Measurements from ENCODE around the gene HPRT1.

The HPRT1 gene

GRCh38 chrX:134478374-134478773, 18.4 kb downstream of the HPRT1 start:
- no peak for FAIRE-seq

GRCh38 chrX:134480061-134480460, 20.1 kb downstream of the HPRT1 start:
- FAIRE-seq, result peak; percentile 11

GRCh38 chrX:134481339-134481738, 21.4 kb downstream of the HPRT1 start:
- FAIRE-seq, result no peak

GRCh38 chrX:134482371-134482770, 22.4 kb downstream of the HPRT1 start:
- no peak for FAIRE-seq

GRCh38 chrX:134484039-134484438, 24.1 kb downstream of the HPRT1 start:
- peak; percentile 97 for FAIRE-seq

- FAIRE-seq, result no peak
These were observed 42.0 kb downstream of the HPRT1 start for GRCh38 chrX:134501941-134502340.

GRCh38 chrX:134502686-134503085, 42.7 kb downstream of the HPRT1 start:
- no peak for FAIRE-seq

GRCh38 chrX:134512566-134512965, 52.6 kb downstream of the HPRT1 start:
- peak; percentile 53 for FAIRE-seq

GRCh38 chrX:134513091-134513490, 53.1 kb downstream of the HPRT1 start:
- FAIRE-seq, result no peak

GRCh38 chrX:134520860-134521390, 61.0 kb downstream of the HPRT1 start:
- FAIRE-seq, result peak; percentile 78

- no peak for FAIRE-seq
These were observed 64.2 kb downstream of the HPRT1 start for GRCh38 chrX:134524181-134524580.

GRCh38 chrX:134525086-134525792, 65.3 kb downstream of the HPRT1 start:
- no peak for FAIRE-seq

- no peak for FAIRE-seq
These were observed 66.4 kb downstream of the HPRT1 start for GRCh38 chrX:134526399-134526798.

- FAIRE-seq, result no peak
These were observed 69.0 kb downstream of the HPRT1 start for GRCh38 chrX:134528960-134529359.

- FAIRE-seq, result no peak
These were observed 69.5 kb downstream of the HPRT1 start for GRCh38 chrX:134529481-134529880.

- no peak for FAIRE-seq
These were observed 70.9 kb downstream of the HPRT1 start for GRCh38 chrX:134530845-134531244.

GRCh38 chrX:134533352-134533751, 73.4 kb downstream of the HPRT1 start:
- FAIRE-seq, result no peak

GRCh38 chrX:134533952-134534351, 74.0 kb downstream of the HPRT1 start:
- no peak for FAIRE-seq

GRCh38 chrX:134537179-134537955, 77.4 kb downstream of the HPRT1 start:
- FAIRE-seq, result no peak

- FAIRE-seq, result no peak
These were observed 78.4 kb downstream of the HPRT1 start for GRCh38 chrX:134538316-134538715.

GRCh38 chrX:134541906-134542305, 81.9 kb downstream of the HPRT1 start:
- FAIRE-seq, result no peak

- FAIRE-seq, result no peak
These were observed 82.5 kb downstream of the HPRT1 start for GRCh38 chrX:134542485-134542884.

- FAIRE-seq, result no peak
These were observed 83.3 kb downstream of the HPRT1 start for GRCh38 chrX:134543288-134543687.

- no peak for FAIRE-seq
These were observed 84.2 kb downstream of the HPRT1 start for GRCh38 chrX:134544135-134544512.
